DOHH2 (cell line): ENCODE measurements around the gene NPS.

Source experiments
- CTCF ChIP-seq: fragments of 200-600 bp; sonication (generic); IDR thresholded peaks from one replicate; pipeline ENCODE4 v1.5.1; 2014; ENCODE audit warnings: antibody characterized with exemption, mild to moderate bottlenecking, low read depth, low read length; ENCODE audit not compliant: poor library complexity, severe bottlenecking
- EZH2phosphoT487 ChIP-seq: fragments of 200-600 bp; sonication (generic); IDR thresholded peaks from 2 replicates; pipeline ENCODE4 v1.6.1; 2017; ENCODE audit warnings: borderline replicate concordance, mild to moderate bottlenecking, antibody characterized with exemption, low read length, moderate library complexity, mixed read lengths

GRCh38 chr10:127587668-127588365 is 38.7 kb downstream of the NPS start:
- TF ChIP-seq CTCF = no peak
- no peak for TF ChIP-seq EZH2phosphoT487
